Measurements from ENCODE around the gene TNFAIP3.

Gene TNFAIP3

GRCh38 chr6:137866200-137866913 lies 702 bp upstream of the TNFAIP3 start:
- DNase-seq, result no peak

DNA sequence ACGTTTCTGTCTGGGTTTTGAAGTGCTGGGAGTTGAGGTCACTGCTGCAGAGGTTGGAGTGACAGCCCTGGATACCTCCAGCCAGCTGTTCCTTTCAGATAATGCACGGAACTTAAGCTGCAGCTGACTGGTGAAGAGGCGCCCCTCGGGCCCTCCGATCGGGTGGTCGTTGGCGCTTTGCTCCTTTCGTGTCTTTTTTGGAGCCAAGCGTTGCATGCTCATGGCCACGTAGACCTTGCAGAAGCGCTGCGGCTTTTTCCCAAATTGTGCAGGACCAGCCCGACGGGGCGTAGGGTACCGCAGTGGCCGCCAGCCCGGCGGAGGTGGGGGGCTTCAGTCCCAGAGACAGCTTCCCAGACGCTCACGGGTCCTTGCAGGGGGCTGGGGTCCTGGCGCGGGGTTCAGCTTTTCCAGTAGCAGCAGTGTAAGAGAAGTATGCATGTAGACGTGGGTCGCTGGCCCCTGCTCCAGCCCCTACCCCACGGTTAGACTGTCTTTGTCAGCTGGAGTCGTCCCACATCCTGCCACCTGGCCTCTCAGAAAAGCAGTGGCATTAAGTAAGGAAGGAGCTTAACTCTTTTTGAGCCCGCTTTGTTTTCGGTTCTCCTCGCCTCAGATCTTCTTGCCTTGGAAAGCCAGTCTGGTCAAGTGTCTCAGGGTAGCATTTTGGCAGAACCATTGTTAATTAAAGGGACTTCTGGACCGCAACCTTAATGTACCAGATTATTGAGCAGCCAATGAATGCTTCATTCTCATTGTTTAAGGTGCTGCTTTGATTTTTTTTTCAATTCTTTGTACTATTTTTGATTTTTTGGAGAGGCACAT lies 838 bp downstream of the TNFAIP3 start:
- DNase-seq, result peak; percentile 40

GRCh38 chr6:137868721-137869548 lies 1.9 kb downstream of the TNFAIP3 start:
- no peak for DNase-seq

GRCh38 chr6:137869549-137870307 lies 2.7 kb downstream of the TNFAIP3 start:
- no peak for DNase-seq

- DNase-seq, result no peak
These were observed 3.2 kb downstream of the TNFAIP3 start for GRCh38 chr6:137870308-137870644.

- DNase-seq, result peak; percentile 26
These were observed 3.7 kb downstream of the TNFAIP3 start for GRCh38 chr6:137870744-137871247.

DNA sequence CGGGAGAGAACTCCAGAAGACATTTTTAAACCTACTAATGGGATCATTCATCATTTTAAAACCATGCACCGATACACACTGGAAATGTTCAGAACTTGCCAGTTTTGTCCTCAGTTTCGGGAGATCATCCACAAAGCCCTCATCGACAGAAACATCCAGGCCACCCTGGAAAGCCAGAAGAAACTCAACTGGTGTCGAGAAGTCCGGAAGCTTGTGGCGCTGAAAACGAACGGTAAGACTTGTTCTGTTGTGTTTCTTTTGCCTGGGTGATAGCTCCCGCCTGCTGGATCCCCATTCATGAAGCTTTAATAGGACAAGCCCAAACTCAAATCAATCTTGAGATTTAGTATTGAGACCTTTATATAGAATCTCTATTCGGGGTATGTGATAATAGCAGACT lies 4.2 kb downstream of the TNFAIP3 start:
- DNase-seq, result no peak

- DNase-seq, result no peak
These were observed 4.9 kb downstream of the TNFAIP3 start for GRCh38 chr6:137871831-137872454.

DNA sequence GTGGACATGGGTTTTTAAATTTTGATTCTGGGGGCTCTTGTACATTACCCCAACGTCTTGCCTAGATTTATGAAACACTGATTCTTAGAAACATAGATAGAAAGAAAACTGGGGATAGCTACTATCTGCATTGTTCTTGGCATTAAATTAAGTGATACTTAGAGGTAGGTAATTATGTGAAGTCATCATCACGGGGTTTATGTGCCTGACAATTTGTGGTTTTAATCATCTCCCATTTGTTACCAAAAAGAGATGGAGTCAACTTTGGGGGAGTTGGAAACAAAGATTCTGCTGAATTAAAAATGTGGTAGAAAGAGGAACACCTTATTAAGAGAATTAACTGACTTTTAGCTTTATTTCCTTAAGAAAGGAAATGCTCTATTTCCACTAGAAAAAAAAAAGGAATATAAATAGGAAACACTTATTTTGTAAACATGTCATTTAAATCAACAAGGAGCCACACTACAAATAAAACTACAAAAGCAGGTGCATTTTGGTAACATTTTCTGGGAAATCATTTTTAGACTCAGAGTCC lies 5.6 kb downstream of the TNFAIP3 start:
- DNase-seq, result no peak

DNA sequence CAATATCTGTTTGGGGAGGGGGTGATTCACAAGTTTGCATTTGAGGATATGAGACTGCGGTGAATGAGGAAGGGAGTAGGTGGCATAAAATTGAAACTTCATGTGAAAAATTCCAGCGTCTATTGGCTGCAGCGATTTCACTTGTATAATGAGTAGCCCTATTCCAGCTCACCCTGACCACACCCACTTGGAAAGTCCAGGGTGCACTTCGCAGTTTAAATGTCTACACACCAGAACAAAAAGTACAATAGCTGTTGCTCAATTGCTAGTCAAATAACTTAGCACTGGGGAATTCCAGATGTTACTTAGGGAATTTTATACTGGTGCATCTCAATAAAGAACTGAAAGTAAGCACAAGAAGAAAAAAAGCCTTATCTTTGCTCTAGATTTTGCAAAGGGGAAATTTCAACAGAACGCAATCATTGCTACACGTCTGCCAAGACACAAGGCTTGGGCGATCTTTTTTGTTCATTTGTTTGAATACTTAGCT lies 6.3 kb downstream of the TNFAIP3 start:
- no peak for DNase-seq

DNA sequence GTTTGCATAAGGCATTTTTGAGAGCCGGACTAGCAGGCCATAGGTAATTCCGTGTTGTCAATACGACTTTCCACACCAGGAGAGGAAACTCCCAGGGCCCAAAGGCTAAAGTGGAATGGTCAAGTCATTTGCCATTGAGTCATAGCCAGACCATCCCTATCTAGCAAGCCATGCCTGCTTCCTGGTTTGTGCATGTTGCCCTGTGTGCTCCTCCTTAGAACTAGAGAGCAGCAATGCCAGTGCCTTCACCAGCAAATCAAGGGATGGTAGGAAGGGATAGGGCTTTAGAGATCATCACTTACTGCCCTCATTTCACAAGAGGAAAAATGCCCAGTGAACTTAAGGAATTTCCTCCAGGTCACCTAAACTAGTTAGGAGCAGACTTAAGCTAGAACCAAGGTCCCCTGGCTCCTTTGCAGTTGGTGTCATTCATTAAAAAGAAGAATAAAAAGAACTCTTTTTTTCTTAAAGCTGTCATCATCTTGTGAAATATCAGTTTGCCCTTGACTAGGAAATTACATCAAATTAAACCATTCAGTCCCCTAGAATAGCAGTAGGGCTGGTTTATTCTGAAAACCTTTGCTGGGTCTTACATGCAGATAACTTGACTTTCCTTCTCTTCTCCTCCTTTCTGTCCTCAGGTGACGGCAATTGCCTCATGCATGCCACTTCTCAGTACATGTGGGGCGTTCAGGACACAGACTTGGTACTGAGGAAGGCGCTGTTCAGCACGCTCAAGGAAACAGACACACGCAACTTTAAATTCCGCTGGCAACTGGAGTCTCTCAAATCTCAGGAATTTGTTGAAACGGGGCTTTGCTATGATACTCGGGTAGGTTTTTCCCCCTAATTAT lies 7.4 kb downstream of the TNFAIP3 start:
- no peak for DNase-seq

DNA sequence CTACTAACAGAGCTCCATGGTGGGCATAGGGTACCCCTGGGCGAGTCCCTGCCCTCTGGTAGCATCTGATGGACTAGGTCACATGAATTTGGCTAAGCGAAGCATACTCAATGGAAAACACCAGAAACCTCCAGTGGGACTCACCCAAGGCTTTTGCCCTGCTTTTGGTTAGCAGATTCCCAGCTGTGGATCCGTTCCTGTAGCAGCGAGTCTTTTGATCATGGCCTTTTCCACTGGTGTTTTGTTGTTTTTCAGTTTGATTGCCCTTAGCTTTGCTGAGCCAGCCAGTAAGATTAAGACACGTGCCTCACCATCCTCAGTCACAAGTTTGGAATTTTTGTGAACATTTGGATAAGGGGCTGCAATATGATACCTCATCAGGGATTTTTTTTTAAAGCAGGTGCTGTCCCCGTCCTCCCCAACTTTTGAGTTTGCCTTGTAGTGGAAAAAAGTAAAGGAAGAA lies 8.0 kb downstream of the TNFAIP3 start:
- no peak for DNase-seq

- no peak for DNase-seq
These were observed 8.5 kb downstream of the TNFAIP3 start for GRCh38 chr6:137875606-137876005.

GRCh38 chr6:137876547-137876946 lies 9.5 kb downstream of the TNFAIP3 start:
- no peak for DNase-seq

DNA sequence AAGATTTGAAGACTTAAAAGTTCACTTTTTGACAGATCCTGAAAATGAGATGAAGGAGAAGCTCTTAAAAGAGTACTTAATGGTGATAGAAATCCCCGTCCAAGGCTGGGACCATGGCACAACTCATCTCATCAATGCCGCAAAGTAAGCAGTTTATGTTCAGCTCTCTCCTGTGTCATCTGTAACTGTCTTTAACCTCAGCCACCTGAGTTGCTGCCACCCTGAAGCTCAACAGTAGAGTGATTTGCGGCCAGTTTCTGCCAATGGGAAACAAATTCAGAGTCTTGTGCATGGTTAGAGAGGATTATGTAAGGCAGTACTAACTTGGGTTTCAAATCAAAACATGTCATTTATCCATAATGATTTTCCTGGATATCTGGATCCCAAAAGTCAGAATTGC lies 10.1 kb downstream of the TNFAIP3 start:
- no peak for DNase-seq

DNA sequence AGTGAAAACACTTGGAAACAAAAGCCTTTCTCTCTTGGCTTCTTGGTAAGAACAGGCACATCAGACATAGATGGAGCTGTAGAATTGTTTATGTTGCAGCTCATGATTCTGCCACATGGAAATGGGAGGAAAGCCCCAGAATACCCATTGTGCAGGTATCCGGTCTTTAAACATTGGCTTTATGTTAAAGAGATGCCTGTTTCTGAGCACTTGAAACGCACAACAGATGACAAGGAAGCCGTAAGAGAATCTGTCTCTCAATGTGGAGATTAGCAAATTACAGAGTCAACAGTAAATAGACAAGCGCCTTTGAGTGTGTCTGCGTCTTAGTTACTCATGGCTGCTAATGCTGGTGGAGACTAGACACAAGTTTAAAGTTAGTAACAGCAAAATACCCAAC lies 10.5 kb downstream of the TNFAIP3 start:
- DNase-seq, result no peak

DNA sequence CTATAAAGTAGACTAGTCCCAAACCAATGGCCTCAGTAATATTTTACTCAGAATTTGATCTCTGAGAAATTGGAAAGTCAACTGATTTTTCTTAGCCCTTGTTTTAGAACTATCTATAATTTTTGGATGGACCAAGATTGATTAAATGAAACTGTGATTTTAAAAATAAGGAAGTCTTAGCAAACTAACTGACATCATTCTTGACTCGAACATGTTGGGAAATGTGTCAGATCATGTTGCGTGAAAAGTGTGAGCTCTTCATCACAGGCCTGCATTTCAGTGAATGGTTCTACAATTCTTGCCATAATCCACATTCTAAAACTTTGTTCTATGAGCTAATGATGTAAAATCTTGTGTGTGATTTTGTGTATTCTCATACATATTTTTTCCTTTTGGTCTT lies 11.0 kb downstream of the TNFAIP3 start:
- no peak for DNase-seq

DNA sequence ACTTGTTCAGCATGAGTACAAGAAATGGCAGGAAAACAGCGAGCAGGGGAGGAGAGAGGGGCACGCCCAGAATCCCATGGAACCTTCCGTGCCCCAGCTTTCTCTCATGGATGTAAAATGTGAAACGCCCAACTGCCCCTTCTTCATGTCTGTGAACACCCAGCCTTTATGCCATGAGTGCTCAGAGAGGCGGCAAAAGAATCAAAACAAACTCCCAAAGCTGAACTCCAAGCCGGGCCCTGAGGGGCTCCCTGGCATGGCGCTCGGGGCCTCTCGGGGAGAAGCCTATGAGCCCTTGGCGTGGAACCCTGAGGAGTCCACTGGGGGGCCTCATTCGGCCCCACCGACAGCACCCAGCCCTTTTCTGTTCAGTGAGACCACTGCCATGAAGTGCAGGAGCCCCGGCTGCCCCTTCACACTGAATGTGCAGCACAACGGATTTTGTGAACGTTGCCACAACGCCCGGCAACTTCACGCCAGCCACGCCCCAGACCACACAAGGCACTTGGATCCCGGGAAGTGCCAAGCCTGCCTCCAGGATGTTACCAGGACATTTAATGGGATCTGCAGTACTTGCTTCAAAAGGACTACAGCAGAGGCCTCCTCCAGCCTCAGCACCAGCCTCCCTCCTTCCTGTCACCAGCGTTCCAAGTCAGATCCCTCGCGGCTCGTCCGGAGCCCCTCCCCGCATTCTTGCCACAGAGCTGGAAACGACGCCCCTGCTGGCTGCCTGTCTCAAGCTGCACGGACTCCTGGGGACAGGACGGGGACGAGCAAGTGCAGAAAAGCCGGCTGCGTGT lies 11.6 kb downstream of the TNFAIP3 start:
- DNase-seq, result no peak

GRCh38 chr6:137879299-137879698 lies 12.2 kb downstream of the TNFAIP3 start:
- DNase-seq, result no peak
